Liver (tissue), 9 donors: ENCODE data around the gene STAC2. TPM values are rescaled to one million over a fixed set of nuclear protein-coding genes. Genes with fewer than 3 reads are reported as not detected.

ENCODE experiments used
- DNase-seq: peaks from one replicate; pipeline ENCODE4 v3.0.0-alpha.2; 2017; ENCODE audit warnings: low spot score
- H3K27ac ChIP-seq, 2 donors: one replicate each; pipeline ENCODE4 v1.7.0; 2013; ENCODE audit warnings: inconsistent platforms in 2 of 2, low read length in 2 of 2, control low read depth in 1 of 2, low read depth in 1 of 2, mild to moderate bottlenecking in 1 of 2
- H3K27me3 ChIP-seq, 4 donors: one replicate each; pipeline versions ENCODE4 v1.6.1 to v1.7.0; 2013; ENCODE audit warnings: low read length in 3 of 4, inconsistent platforms in 1 of 4, mild to moderate bottlenecking in 1 of 4, moderate library complexity in 1 of 4; ENCODE audit not compliant: control insufficient read depth in 4 of 4, insufficient read depth in 4 of 4
- H3K36me3 ChIP-seq, 4 donors: one replicate each; pipeline versions ENCODE4 v1.6.1 to v1.7.0; 2013; ENCODE audit warnings: low read length in 3 of 4, mild to moderate bottlenecking in 3 of 4, low read depth in 1 of 4, moderate library complexity in 1 of 4; ENCODE audit not compliant: control insufficient read depth in 4 of 4, insufficient read depth in 3 of 4
- H3K4me1 ChIP-seq, 4 donors: one replicate each; pipeline versions ENCODE4 v1.6.1 to v1.7.0; 2013; ENCODE audit warnings: low read length in 3 of 4, mild to moderate bottlenecking in 3 of 4, moderate library complexity in 1 of 4; ENCODE audit not compliant: control insufficient read depth in 4 of 4, insufficient read depth in 4 of 4
- H3K4me3 ChIP-seq, 3 donors: one replicate each; pipeline versions ENCODE4 v1.6.1 to v1.7.0; 2013; ENCODE audit warnings: low read length in 3 of 3, control low read depth in 1 of 3, low read depth in 1 of 3, mild to moderate bottlenecking in 1 of 3
- H3K9ac ChIP-seq, 2 donors: one replicate each; pipeline ENCODE4 v1.7.0; 2013; ENCODE audit warnings: low read length in 2 of 2, mild to moderate bottlenecking in 2 of 2, moderate library complexity in 2 of 2, control low read depth in 1 of 2, low read depth in 1 of 2
- H3K9me3 ChIP-seq, 4 donors: one replicate each; pipeline versions ENCODE4 v1.6.1 to v1.7.0; 2013; ENCODE audit warnings: low read length in 3 of 4; ENCODE audit not compliant: control insufficient read depth in 4 of 4
- ATF3 ChIP-seq: IDR thresholded peaks from 2 replicates; pipeline ENCODE4 v1.6.1; 2016; ENCODE audit warnings: antibody characterized with exemption
- FOXA1 ChIP-seq: IDR thresholded peaks from 2 replicates; pipeline ENCODE4 v1.6.1; 2016; ENCODE audit warnings: antibody characterized with exemption
- FOXA2 ChIP-seq: IDR thresholded peaks from 2 replicates; pipeline ENCODE4 v1.6.1; 2016; ENCODE audit warnings: antibody characterized with exemption
- GABPA ChIP-seq, 2 donors: IDR thresholded peaks in 1 of 2; conservative IDR thresholded peaks in 1 of 2; 2 replicates each; pipeline ENCODE4 v1.6.1; 2016; ENCODE audit warnings: antibody characterized with exemption in 2 of 2, mild to moderate bottlenecking in 1 of 2, moderate library complexity in 1 of 2
- HNF4G ChIP-seq: IDR thresholded peaks from 2 replicates; pipeline ENCODE4 v1.6.1; 2016; ENCODE audit warnings: antibody characterized with exemption
- JUND ChIP-seq, 2 donors: IDR thresholded peaks; 2 replicates each; pipeline ENCODE4 v1.6.1; 2016; ENCODE audit warnings: antibody characterized with exemption in 2 of 2
- NR2F2 ChIP-seq: IDR thresholded peaks from 2 replicates; pipeline ENCODE4 v1.6.1; 2016; ENCODE audit warnings: antibody characterized with exemption
- RAD21 ChIP-seq, 2 donors: IDR thresholded peaks; 2 replicates each; pipeline ENCODE4 v1.6.1; 2016; ENCODE audit warnings: antibody characterized with exemption in 2 of 2, mild to moderate bottlenecking in 2 of 2
- REST ChIP-seq: IDR thresholded peaks from 2 replicates; pipeline ENCODE4 v1.6.1; 2016; ENCODE audit warnings: antibody characterized with exemption, mild to moderate bottlenecking
- RXRA ChIP-seq, 2 donors: IDR thresholded peaks; 2 replicates each; pipeline ENCODE4 v1.6.1; 2017 to 2018; ENCODE audit warnings: antibody characterized with exemption in 2 of 2, mild to moderate bottlenecking in 1 of 2
- SP1 ChIP-seq: IDR thresholded peaks from 2 replicates; pipeline ENCODE4 v1.6.1; 2018; ENCODE audit warnings: antibody characterized with exemption, mild to moderate bottlenecking
- TAF1 ChIP-seq: conservative IDR thresholded peaks from 2 replicates; pipeline ENCODE4 v1.6.1; 2016; ENCODE audit warnings: antibody characterized with exemption, mild to moderate bottlenecking
- YY1 ChIP-seq: IDR thresholded peaks from 2 replicates; pipeline ENCODE4 v1.6.1; 2016; ENCODE audit warnings: antibody characterized with exemption, mild to moderate bottlenecking
- ZBTB33 ChIP-seq: IDR thresholded peaks from 2 replicates; pipeline ENCODE4 v1.6.1; 2016; ENCODE audit warnings: antibody characterized with exemption
- WGBS: extraction: QIAGEN DNeasy Blood & Tissue Kit; methylation state at CpG from one replicate; pipeline ENCODE4 v1.1.7; 2013; 5-methylcytosine and 5-hydroxymethylcytosine counted together
- polyA plus RNA-seq, 2 donors: library from polyadenylated mRNA; stranded (reverse) in 1 of 2; unstranded in 1 of 2; fragments of 200-250 nt in 1 of 2; fragments of >200 nt in 1 of 2; fragmentation: Nextera tagmentation in 1 of 2; extraction: Ambion mirVana in 1 of 2; gene quantifications; one replicate each; pipeline versions ENCODE4 v1.2.1 to v1.2.3, GENCODE V29; 2013 to 2015
- total RNA-seq, 2 donors: library from RNA; depleted of rRNA; stranded (reverse); fragments of >200 nt; gene quantifications; one replicate each; pipeline ENCODE4 v1.2.3, GENCODE V29; 2014
- donor health status: healthy.
- donor health status: healthy.
- donor health status: healthy.
- donor health status: healthy.
- donor health status: healthy.

The STAC2 gene
- total and polyA plus RNA-seq, 4 donors: not detected

GRCh38 chr17:39230361-39230760 is 4.6 kb upstream of the STAC2 start:
- no peak for DNase-seq
- no peaks in the 10 kb centered on the region for H3K9me3 ChIP-seq
- peaks cover 3 to 10% (median 7%) of the 10 kb centered on the region in 4 donors for H3K27me3 ChIP-seq
- H3K36me3 ChIP-seq: no peaks in the 10 kb centered on the region
- no peak overlapping the region for H3K27ac ChIP-seq
- peaks cover 0 to 12% (median 3%) of the 10 kb centered on the region in 4 donors for H3K4me1 ChIP-seq
- 71% methylated on average over 1 of the region's 1 CpG for WGBS
- no peak overlapping the region for H3K9ac ChIP-seq
- TF ChIP-seq RXRA (IDR thresholded peaks at IDR 0.05) (no peak), FOXA2 (no peak), ATF3 (no peak), REST (no peak), ZBTB33 (no peak)
- H3K4me3 ChIP-seq: no peak overlapping the region

GRCh38 chr17:39229274-39229913 is 3.6 kb upstream of the STAC2 start:
- H3K27me3 ChIP-seq: peaks cover 5 to 10% (median 7%) of the 10 kb centered on the region in 4 donors

More at GRCh38 chr17:39229274-39229913, 3.6 kb upstream of the STAC2 start:
- Histone ChIP-seq H3K36me3 (no peaks in the 10 kb centered on the region), H3K4me3 (no peak overlapping the region), H3K4me1 (peaks cover 0 to 22% (median 8%) of the 10 kb centered on the region in 4 donors), H3K9me3 (no peaks in the 10 kb centered on the region), H3K9ac (no peak overlapping the region), H3K27ac (no peak overlapping the region)
- TF ChIP-seq TAF1 (no peak), RXRA (IDR thresholded peaks at IDR 0.05) (no peak), FOXA2 (no peak), RAD21 (IDR thresholded peaks at IDR 0.05) (no peak), SP1 (no peak), GABPA (IDR thresholded peaks at IDR 0.05 in 1 of 2, conservative IDR thresholded peaks at IDR 0.05 in 1 of 2) (no peak), NR2F2 (no peak), REST (no peak), JUND (IDR thresholded peaks at IDR 0.05) (no peak), YY1 (no peak), HNF4G (no peak), ATF3 (no peak), FOXA1 (no peak)
- no peak for DNase-seq
- WGBS: 68% methylated on average over 11 of the region's 11 CpGs
